Kidney (tissue), 2 donors: ENCODE measurements around the gene ABRACL. TPM values are rescaled to one million over a fixed set of nuclear protein-coding genes. Genes with fewer than 3 reads are reported as not detected.

Experiments used
- polyA plus RNA-seq: library from polyadenylated mRNA; stranded (reverse); fragments of 350-450 nt; fragmentation: Illumina TruSeq; extraction: RNeasy Lipid Tissue Mini Kit (QIAGEN cat#74804); gene quantifications from one replicate; pipeline ENCODE4 v1.2.3, GENCODE V29; 2014; ENCODE audit warnings: low read depth, low replicate concordance; ENCODE audit not compliant: insufficient read depth
- total RNA-seq: library from RNA; stranded (reverse); fragmentation: NEBNext Ultra II Directional; extraction: Animal tissue kit (Norgen Biotek cat#: 25700); gene quantifications from one replicate; pipeline ENCODE4 v1.2.1, GENCODE V29; 2021
- donor health status: DM: yes; HTN: yes; CAD: no.

ABRACL gene
- total and polyA plus RNA-seq, 2 donors from 2014 or later, result 24.9 to 51.3 TPM

Other genes with a start within 250 kb of the ABRACL start
- gene ECT2L, start 232.7 kb upstream of the ABRACL start, total RNA-seq, result 0.13 TPM
- not detected for gene ECT2L, start 232.7 kb upstream of the ABRACL start, polyA plus RNA-seq
- gene REPS1, start 40.5 kb upstream of the ABRACL start, total RNA-seq, result 37.0 TPM
- 33.4 TPM for gene REPS1, start 40.5 kb upstream of the ABRACL start, polyA plus RNA-seq
- gene HECA, start 106.3 kb downstream of the ABRACL start, total RNA-seq, result 22.0 TPM
- gene HECA, start 106.3 kb downstream of the ABRACL start, polyA plus RNA-seq, result 5.2 TPM